ENCODE results near the gene DHPS.
A peak's percentile ranks its signal among the peaks of the same experiment; 100 is the strongest.
"Not testable (repeated sequence)": the region's sequence is repeated elsewhere in the genome, so short reads cannot be mapped to it uniquely, and the experiment has no call there.

DHPS gene

GRCh38 chr19:12705654-12706331 lies 24.1 kb upstream of the DHPS start:
- no peak for DNase-seq (ENCODE audit: low read depth)

DNA sequence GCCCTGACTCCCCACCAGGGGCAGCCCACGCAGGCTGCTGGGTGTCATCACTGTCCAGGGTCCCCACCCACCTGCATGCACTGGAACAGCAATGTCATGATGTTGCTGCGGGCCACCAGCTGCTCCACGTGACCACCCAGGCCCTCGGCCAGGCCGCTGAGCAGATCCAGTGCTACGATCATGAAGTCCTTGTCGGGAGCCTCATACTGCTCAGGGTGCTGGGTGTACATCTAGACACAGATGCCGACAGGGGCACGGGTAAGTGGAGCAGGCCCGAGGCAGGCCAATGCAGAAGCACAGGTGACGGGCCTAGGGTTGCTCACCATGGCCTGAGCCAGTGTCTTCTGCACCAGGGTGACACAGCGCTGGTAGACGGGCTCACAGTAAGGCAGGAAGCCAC lies 23.5 kb upstream of the DHPS start:
- no peak for DNase-seq (ENCODE audit: low read depth)

DNA sequence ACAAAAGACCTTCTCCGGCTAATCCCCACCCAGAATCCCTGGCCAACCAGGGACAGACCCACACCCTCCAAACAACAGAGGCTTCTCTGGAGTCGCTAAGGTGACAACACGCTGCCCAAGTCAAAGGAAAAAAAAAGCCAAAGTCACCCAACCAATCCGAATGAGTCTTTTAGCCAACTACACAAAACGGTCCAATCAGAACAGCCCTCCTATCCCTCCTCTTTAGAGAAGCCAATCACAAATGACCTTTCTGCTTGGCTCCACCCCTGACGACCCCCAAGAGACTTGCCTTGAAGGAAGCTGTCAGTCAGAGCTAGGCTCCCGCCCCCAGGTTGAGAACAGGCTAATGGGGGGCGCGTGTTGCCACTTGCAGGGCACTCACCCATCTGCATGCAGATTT lies 21.4 kb upstream of the DHPS start:
- peak; percentile 46 for DNase-seq (ENCODE audit: low read depth)

DNA sequence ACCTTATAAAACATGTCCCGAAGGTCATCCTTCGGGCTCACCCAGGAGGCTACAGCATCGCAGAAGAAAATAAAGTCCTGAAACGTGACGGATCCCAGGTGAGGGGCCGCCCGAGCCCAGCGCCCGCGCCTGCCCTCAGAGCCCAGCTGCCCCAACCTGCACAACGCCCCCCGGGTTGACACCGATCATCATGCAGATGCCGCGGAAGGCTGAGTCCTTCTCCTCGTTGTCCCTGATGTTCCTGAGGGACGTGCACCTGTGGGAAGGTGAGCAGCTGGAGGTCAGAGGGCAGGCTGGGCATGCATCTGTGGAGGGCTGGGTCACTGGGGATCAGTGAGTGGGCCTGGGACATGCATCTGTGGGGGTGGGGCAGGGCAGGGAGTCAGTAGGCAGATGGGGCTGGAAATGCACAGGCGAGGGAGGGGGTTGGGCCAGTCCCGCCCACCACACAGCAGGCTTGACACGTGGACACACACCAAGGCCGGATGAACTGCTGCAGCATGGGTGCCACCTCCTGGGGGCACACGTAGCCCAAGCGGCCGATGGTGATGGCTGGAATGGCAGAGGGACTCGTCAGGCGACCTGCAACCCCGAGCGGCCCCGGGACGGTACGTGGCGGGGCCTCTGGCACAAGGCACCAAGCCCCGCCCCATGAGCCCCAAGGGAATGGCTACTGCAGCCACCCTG lies 20.1 kb upstream of the DHPS start:
- DNase-seq (ENCODE audit: low read depth): no peak

- no peak for DNase-seq (ENCODE audit: low read depth)
Observed at GRCh38 chr19:12698138-12698537, 16.5 kb upstream of the DHPS start.

GRCh38 chr19:12697425-12697824 lies 15.7 kb upstream of the DHPS start:
- not testable (repeated sequence) for DNase-seq (ENCODE audit: low read depth)

GRCh38 chr19:12696366-12697335 lies 15.0 kb upstream of the DHPS start, which contains the start of gene FBXW9:
Gene FBXW9 (minus strand): TSS chr19:12696631. CDS start chr19:12696581, 50 bp downstream.
- peak; percentile 88 for DNase-seq (ENCODE audit: low read depth)

DNA sequence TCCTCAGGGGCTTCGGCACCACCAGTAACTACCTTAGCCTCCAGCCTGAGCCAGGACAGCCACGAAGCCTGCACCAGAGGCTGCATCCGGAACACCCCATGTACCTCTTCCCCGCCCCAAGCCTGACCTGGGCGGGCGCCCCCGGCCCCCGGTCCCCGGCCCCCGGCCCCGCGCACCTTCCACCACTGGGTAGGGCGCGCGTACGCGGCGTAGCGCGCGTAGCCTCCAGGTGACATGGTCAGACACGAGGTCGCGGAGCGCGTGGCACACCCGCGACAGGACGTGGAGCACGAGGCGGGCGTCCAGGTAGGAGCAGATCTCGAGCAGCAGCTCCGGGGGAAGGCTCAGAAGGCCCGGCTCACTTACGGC lies 14.3 kb upstream of the DHPS start:
- no peak for DNase-seq (ENCODE audit: low read depth)

GRCh38 chr19:12695514-12695913 lies 13.8 kb upstream of the DHPS start:
- no peak for DNase-seq (ENCODE audit: low read depth)

DNA sequence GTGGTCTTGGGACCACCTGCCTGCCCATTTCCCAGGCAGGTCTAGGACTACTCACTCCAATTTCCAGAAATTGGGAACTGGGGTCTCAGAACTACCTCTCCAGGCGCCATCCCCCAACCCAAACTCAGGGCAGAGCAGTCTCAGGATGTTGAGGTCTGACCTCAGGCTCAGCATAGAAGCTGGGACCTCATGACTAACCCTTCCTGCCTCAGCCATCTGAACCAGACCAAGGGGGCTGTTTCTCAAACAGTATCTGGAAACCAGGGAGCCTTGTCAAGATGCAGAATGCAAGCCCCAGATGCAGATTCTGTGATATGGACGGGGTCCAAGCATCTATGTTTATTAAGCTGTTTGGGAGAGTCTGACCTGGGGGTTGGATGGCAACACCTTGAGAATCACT lies 13.4 kb upstream of the DHPS start:
- DNase-seq (ENCODE audit: low read depth): no peak

DNA sequence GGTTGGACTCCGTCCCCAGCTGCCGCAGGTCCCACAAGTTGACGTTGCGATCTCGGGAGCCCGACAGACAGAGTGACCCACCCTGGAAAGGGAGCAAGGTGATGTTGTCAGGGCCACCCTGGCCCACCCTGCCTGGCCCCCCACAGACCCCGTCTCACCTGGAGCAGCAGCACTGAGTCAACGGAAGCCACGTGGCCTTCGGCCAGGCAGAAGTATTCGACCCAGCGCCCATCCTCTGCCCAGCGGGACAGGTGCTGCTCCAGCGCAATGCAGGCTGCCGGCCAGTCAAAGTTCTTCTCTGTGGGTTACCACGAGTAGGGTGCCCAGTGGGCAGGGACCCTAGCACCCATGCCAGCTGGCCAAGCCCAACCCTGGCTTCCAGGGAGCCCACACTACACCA lies 13.0 kb upstream of the DHPS start:
- no peak for DNase-seq (ENCODE audit: low read depth)

DNA sequence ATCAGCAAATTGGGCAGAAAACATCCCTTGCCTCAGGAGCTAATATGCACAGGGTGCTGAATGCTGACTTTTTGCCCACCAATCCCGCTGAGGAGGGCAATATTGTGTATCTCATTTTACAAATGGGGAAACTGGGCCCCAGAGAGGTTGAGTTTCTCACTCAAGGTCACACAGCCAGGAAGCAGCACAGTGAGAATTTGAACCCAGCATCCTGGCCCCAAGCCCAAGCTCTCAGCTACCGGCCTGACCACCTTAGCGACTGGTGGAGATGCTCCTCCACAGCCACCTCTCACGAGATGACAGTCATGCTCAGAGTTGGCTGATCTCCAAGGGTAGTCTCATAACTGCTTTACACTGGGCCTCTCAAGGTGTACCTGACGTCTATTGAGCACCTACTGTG lies 11.3 kb upstream of the DHPS start:
- no peak for DNase-seq (ENCODE audit: low read depth)

DNA sequence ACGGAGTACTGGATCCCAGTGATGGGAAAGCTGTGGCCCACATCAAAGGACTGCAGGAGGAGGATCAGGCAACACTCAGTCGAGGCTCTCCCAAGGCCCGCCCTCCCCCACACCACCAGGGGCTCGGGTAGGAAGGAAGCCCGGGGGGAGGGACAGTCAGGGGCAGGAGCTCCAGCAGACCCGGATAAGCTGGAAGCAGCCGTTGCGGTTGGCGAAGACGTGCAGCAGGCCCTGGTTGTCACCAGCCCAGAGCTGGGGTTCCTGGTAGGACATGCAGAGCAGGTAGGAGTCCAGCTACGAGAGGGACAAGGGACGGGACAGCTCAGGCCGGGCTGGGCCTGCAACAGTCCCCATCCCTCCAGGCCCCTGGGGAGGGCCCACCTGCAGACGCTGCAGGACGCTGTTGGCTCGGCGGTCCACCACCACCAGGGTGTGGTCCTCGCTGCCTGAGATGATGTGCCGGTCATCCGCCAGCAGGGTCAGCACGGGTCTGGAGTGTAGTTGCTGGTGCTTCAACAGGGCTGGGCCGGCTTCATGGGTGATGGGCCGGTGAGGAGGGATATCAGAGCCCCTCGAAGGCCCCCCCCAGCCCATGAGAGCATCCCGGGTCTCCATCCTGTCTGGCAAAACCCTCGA lies 8.0 kb upstream of the DHPS start:
- DNase-seq (ENCODE audit: low read depth): no peak

GRCh38 chr19:12689012-12689411 lies 7.3 kb upstream of the DHPS start:
- DNase-seq (ENCODE audit: low read depth): no peak

DNA sequence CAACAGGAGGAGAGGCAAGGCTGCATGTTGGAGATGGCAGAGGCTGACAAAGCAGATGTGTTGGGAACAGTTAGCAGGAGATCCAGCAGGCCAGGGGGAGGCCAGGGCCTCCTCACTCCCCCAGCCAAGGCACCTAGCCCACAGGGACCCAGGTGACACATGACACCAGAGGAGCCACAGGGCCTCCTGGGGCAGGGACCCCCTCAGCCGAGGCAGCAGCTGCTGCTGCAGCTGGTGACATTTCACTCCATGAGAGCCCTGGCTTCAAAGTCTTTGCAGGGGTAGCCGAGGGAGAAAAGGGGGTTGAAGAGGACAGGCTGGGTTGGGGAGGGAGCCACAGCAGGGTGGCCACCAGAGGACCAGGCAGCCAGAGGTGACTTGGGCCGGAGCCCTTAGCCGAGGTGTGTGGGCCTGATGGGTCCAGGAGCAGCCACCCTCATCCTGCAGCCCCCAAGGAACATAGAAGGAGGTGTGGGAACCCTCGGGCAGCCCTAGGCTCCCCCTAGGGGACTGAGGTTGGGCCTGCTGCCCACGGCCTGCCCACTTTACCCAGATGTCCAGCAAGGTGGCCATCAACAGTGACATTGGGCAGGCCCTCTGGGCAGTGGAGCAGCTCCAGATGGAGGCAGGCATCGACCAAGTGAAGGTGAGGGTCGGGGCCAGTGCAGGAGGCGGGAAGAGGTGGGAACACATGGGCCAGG lies 6.0 kb upstream of the DHPS start, which contains the start of gene GNG14:
TSS of gene GNG14 (plus strand) at position 503 of the 701 bp plus-strand sequence. CDS start at position 554, 51 bp downstream.
- no peak for DNase-seq (ENCODE audit: low read depth)

DNA sequence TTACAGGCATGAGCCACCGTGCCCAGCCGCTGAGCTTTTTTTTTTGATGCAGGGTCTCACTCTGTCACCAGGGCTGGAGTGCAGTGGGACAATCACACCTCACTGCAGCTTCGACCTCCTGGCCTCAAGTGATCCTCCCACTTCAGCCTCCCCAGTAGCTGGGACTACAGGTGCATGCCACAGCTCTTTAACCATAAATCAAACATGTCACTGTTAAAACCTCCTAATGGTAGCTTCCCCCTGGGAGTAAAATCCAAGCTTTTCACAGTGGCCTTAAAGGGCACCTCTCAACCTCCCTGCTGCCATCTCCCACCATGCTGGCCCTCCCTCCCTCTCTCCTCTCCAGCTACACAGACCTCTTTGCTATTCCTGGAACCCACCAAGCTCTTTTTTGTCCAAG lies 4.2 kb upstream of the DHPS start:
- no peak for DNase-seq (ENCODE audit: low read depth)

DNA sequence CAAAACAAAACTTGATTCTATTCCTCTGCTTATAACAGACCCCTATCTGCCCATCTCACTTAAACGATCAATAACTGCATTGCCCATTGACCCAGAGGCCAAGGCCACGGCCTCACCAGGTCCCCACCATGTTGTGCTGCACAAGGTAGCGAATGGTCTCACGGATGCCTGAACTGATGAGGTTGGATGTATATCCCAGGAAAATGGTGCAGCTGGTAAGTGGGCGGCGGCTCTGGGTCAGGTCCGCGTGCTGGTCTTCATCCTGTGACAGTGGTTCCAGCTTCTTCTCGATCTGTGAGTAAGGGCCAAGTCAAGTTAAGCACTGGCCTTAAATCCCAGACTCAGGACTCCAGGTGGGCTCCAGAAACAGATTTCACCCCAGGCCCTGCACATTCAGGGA lies 1.6 kb downstream of the DHPS start:
- DNase-seq (ENCODE audit: low read depth): no peak

DNA sequence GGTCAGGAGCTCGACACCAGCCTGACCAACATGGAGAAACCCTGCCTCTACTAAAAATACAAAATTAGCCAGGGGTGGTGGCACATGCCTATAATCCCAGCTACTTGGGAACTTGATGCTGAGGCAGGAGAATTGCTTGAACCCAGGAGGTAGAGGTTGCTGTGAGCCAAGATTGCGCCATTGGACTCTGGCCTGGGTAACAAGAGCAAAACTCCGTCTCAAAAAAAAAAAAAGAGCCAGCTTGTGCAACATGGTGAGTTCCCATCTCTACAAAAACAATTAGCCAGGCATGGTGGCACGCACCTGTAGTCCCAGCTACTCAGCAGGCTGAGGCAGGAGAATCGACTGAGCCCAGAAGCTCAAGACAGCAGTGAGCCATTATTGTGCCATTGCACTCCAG lies 3.6 kb downstream of the DHPS start:
- not testable (repeated sequence) for DNase-seq (ENCODE audit: low read depth)

DNA sequence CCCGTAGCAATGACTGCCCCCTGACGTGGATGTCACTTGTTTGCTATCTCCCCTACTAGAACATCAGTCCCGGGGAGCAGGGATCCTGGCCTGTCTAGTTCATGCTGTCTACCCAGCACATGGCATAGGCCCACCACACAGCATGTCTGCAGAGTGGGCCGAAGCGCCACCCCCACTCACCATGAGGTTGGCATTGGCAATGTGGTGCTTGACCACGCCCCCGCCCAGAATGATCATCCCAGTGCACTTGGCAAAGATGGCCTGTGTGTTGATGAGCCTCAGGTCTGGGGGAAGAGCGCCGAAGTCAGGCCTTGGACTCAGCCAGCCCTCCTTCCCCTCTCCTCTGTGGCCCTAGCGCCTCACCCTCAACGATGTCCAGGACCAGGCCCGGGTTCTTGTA lies 4.8 kb downstream of the DHPS start:
- DNase-seq (ENCODE audit: low read depth): no peak

DNA sequence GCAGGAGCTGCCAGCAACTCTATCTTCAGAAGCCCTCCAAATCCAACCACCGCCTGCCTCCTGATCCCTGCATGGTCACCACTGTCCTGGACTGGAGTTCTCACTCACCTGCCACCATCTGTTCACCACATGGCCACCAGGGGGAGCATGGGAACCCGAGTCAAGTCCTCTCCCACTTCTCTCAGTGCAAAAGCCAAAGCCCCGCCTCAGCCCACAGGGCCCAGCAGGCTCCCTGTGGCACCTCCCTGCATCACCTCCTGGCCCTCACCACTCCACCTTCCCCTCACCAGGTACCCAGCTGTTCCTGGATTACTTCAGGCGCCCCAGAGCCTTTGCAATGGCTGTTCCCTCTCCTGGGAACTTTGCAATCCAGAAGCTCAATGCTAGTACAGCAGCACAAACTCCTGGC lies 5.3 kb downstream of the DHPS start:
- peak; percentile 47 for DNase-seq (ENCODE audit: low read depth)

GRCh38 chr19:12675940-12676339 lies 5.7 kb downstream of the DHPS start:
- DNase-seq (ENCODE audit: low read depth): no peak

Measured in fibroblast of the conjunctiva (primary cell).